Naive B cell (primary cell): ENCODE measurements around the gene UTP15. TPM values are rescaled to one million over a fixed set of nuclear protein-coding genes. Genes with fewer than 3 reads are reported as not detected.

Experiments used
- ATAC-seq, 2 donors: fragments of 150-1000 bp; cut with Tn5 transposase; 2 replicates each; pipeline ENCODE4 v1.10.0; 2021; ENCODE audit warnings: low read depth in 2 of 2, mild to moderate bottlenecking in 2 of 2, moderate library complexity in 2 of 2
- DNase-seq: peaks from one replicate; pipeline ENCODE4 v3.0.0; 2022
- H3K27ac Mint-ChIP-seq, 6 donors: one replicate each; pipeline ENCODE4 v1.8.0; 2020 to 2022; ENCODE audit warnings: mild to moderate bottlenecking in 6 of 6, mixed read lengths in 6 of 6, moderate library complexity in 5 of 6, inconsistent platforms in 2 of 6
- H3K27me3 Mint-ChIP-seq, 3 donors: one replicate each; pipeline ENCODE4 v1.8.0; 2021 to 2022; ENCODE audit warnings: mixed read lengths in 3 of 3, mild to moderate bottlenecking in 1 of 3
- H3K36me3 Mint-ChIP-seq, 2 donors: one replicate each; pipeline ENCODE4 v1.8.0; 2020 to 2022; ENCODE audit warnings: mixed read lengths in 2 of 2, inconsistent platforms in 1 of 2, mild to moderate bottlenecking in 1 of 2
- H3K4me1 Mint-ChIP-seq, 3 donors: one replicate each; pipeline ENCODE4 v1.8.0; 2020 to 2022; ENCODE audit warnings: mixed read lengths in 3 of 3, inconsistent platforms in 1 of 3, mild to moderate bottlenecking in 1 of 3, moderate library complexity in 1 of 3
- H3K4me3 Mint-ChIP-seq, 8 donors: one replicate each; pipeline ENCODE4 v1.8.0; 2020 to 2022; ENCODE audit warnings: mild to moderate bottlenecking in 8 of 8, mixed read lengths in 8 of 8, moderate library complexity in 8 of 8, inconsistent platforms in 2 of 8
- H3K9me3 Mint-ChIP-seq, 7 donors: one replicate each; pipeline ENCODE4 v1.8.0; 2020 to 2022; ENCODE audit warnings: mixed read lengths in 7 of 7, mild to moderate bottlenecking in 5 of 7, inconsistent platforms in 2 of 7, moderate library complexity in 1 of 7
- polyA plus RNA-seq, 6 donors: library from polyadenylated mRNA; unstranded; fragments of 300-500 nt; fragmentation: Illumina TruSeq; gene quantifications; one replicate each; pipeline ENCODE4 v1.2.3, GENCODE V29; 2021; ENCODE audit warnings: low read depth in 6 of 6

The UTP15 gene
- polyA plus RNA-seq, 6 donors from 2014 or later: 6.2 to 13.3 (median 8.0) TPM

DNA sequence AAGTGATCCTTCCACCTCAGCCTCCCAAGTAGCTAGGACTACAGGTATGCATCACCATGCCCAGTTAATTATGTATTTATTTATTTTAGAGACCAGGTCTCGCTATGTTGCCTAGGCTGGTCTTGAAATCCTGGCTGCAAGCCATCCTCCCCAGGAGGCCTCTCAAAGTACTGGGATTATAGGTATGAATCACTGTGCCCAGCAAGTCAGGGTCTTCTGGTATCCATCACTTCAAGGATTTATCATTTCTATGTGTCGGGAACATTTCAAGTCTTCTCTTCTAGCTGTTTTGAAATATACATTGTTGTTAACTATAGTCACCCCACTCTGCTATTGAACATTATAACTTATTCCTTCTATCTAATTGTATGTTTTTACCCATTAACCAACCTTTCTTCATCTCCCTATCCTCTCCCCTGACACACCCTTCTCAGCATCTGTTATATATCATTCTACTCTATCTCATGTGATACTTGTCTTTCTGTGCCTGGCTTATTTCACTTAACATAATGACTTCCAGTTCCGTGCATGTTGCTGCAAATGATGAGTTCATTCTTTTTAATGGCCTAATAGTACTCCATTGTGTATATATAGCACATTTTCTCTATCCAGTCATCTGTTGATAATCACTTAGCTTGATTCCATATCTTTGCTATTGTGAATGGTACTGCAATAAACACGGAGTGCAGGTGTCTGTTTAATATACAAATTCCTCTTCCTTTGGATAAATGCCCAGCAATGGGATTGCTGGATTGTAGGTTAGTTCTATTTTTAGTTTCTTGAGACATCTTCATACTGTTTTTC lies 26.4 kb downstream of the UTP15 start:
- Mint-ChIP-seq H3K4me1 (no peaks in the 10 kb centered on the region), H3K9me3 (no peaks in the 10 kb centered on the region), H3K27me3 (no peaks in the 10 kb centered on the region), H3K27ac (peak overlapping the region in 1 of 6 donors; percentile 7), H3K36me3 (no peaks in the 10 kb centered on the region), H3K4me3 (no peak overlapping the region)
- no peak for ATAC-seq
- DNase-seq: no peak

DNA sequence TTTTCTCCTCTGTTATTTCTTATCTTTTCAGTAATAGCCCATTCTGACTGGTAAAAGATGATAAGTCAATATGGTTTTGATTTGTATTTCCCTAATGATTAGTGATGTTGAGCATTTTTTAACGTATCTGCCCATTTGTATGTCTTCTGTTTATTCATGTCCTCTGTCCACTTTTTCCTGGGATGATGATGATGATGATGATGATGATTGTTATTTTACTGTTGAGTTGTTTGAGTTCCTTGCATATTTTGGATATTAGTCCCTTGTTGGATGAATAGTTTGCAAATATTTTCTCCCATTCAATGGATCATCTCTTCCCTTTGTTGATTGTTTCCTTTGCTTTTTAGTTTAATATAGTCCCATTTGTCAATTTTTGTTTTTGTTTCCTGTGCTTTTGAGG lies 27.0 kb downstream of the UTP15 start:
- Mint-ChIP-seq H3K9me3 (no peaks in the 10 kb centered on the region), H3K4me1 (no peaks in the 10 kb centered on the region), H3K36me3 (no peaks in the 10 kb centered on the region), H3K27me3 (no peaks in the 10 kb centered on the region), H3K4me3 (no peak overlapping the region), H3K27ac (no peak overlapping the region)
- ATAC-seq (no peak), DNase-seq (no peak)

DNA sequence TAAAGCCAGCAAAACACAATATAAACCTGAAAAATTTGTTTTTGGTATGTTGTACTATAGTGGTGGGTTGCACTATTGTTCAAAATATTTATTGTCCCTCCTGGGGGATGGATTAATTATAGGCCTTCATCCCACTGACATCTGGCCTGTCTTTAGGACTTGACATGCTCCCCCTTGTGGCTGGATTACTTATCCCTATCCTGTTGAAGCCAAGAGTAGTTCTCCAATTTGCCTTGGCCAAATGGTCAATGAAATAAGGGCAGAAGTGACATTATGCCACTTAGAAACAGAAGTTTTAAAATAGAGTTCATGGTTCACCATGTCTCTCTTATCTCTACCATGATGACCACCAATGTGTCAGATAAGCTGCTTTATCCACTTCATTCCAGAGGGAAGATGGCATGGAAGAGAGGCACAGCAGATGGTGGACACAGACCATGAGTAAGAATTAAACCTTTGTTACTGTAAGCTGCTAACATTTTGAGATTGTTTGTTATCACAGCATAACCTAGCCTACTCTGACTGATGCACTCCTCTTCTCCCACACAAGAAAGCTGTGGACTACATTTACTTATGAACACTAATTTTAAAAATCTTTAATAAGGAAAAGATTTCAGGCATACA lies 31.3 kb downstream of the UTP15 start:
- Mint-ChIP-seq H3K27ac (no peak overlapping the region), H3K9me3 (peaks cover 1 to 8% (median 4%) of the 10 kb centered on the region in 7 donors), H3K27me3 (peaks cover 9 to 19% (median 16%) of the 10 kb centered on the region in 3 donors), H3K36me3 (peaks cover 2 to 4% of the 10 kb centered on the region in 2 donors), H3K4me1 (no peaks in the 10 kb centered on the region), H3K4me3 (no peak overlapping the region)
- DNase-seq: no peak
- no peak for ATAC-seq

DNA sequence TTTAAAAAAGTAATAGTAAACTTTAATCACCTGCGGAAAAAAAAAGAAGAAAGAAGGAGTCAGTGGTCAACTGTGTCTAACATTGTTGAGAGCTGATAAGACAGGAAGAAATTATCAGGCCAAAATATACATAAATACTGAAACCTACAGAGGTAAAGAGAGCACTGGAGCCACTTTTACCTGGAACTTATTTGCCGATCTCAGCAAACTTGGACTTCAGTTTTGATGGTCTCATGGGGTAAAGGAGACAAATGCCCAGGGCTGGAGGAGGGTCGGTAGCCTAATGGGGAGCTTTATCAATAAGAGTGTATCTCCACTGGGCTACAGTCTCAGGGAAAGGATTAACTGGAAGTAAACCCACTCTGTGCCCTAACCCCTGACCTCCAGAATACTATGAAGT lies 33.8 kb downstream of the UTP15 start:
- Mint-ChIP-seq H3K4me3 (no peak overlapping the region), H3K27me3 (peaks cover 9 to 19% (median 18%) of the 10 kb centered on the region in 3 donors), H3K27ac (peak overlapping the region in 1 of 6 donors; percentile 44), H3K4me1 (no peaks in the 10 kb centered on the region), H3K36me3 (peaks cover 4 to 7% of the 10 kb centered on the region in 2 donors), H3K9me3 (peaks cover 1 to 13% (median 8%) of the 10 kb centered on the region in 7 donors)
- DNase-seq (no peak), ATAC-seq (no peak)

DNA sequence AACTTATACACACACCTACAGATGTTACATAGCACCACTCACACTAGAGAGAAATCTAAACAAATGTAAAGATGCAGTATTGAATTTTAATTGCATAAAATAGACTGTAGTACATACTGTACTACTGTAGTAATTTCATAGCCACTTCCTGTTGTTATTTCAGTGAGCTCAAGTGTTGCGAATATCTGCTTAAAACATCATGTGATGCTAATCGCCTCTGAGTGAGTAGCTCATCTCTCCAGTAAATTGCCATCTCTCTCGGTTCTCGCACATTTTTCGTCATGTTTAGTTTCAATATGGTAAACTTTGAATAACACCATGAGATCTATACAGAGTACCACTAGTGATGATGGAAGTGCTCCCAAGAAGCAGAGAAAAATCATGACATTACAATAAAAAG lies 38.5 kb downstream of the UTP15 start:
- Mint-ChIP-seq H3K9me3 (peaks cover 1 to 13% (median 8%) of the 10 kb centered on the region in 7 donors), H3K27ac (no peak overlapping the region), H3K4me3 (no peak overlapping the region), H3K4me1 (no peaks in the 10 kb centered on the region), H3K36me3 (peaks cover 4 to 7% of the 10 kb centered on the region in 2 donors), H3K27me3 (peaks cover 11 to 26% (median 12%) of the 10 kb centered on the region in 3 donors)
- DNase-seq (no peak), ATAC-seq (no peak)

DNA sequence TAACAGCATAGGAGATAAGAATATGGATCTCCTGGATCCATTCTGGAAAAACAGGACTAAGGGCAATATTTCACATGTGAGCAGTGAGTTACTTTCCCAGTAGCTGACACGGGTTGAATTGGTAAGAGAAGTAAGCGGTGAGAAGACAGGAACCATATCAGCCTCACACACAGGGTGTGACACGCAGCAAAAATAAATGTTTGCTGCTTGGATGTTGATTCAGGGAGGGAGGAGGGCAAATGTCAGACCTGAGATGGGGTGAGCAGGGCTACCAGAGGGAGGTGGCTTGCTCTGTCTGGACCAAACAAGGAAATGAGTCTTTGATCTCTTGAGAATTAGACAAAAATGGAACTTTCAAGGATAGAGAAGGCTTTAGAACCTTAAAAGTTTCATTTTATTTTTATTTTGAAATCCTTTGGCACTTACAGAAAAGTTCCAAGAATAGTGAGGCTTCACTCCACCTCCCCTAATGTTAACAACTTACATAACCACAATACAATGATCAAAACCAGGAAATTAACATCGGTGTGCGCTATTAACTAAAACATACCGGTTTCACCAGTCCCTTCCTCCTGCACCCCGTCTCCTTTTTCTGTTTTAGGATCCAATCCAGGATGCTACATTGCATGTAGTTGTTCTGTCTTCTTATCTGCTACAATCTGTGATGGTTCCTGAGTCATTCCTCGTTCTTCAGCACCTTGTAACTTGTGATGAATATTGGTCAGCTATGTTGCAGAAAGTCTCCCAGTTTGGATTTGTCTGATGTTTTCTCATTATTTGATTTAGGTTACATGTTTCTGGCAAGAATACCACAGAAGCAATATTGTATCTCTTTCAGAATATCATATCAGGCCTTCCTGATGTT lies 39.9 kb downstream of the UTP15 start:
- Mint-ChIP-seq H3K9me3 (peaks cover 1 to 13% (median 8%) of the 10 kb centered on the region in 7 donors), H3K27me3 (peaks cover 5 to 23% (median 5%) of the 10 kb centered on the region in 3 donors), H3K27ac (peak overlapping the region in 2 of 6 donors; percentile 8 to 86), H3K4me3 (no peak overlapping the region), H3K36me3 (peaks cover 4 to 7% of the 10 kb centered on the region in 2 donors), H3K4me1 (no peaks in the 10 kb centered on the region)
- ATAC-seq (no peak), DNase-seq (no peak)

DNA sequence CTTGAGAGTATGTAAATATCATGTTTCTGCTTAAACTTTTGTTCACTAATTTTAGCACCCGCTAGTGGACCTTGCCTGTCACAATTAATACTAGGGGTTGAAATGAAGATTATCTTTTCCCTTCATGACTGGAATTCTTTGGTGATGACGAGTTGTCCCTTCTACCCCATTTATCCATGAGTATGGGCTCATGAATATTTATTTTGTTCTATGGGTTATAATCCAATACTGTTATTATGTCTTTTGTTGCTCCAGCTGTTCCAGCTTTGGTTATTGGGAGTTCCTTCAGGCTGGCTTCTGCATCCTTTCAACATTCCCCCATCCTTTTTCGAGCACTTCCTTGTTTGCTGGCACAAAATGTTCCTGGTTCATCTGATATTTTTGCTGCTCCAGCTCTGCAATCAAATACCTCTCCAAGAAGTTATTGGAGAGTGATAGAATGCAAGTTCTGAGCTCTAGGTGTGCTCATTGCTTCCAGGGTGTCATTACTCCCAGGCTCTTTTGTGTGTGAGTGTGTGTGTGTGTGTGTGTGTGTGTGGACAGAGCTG lies 40.7 kb downstream of the UTP15 start:
- peaks cover 2 to 9% (median 5%) of the 10 kb centered on the region in 7 donors for H3K9me3 Mint-ChIP-seq
- no peaks in the 10 kb centered on the region for H3K4me1 Mint-ChIP-seq
- H3K27ac Mint-ChIP-seq: no peak overlapping the region
- peaks cover 4 to 7% of the 10 kb centered on the region in 2 donors for H3K36me3 Mint-ChIP-seq
- no peak overlapping the region for H3K4me3 Mint-ChIP-seq
- peaks cover 11 to 25% (median 14%) of the 10 kb centered on the region in 3 donors for H3K27me3 Mint-ChIP-seq
- ATAC-seq (no peak), DNase-seq (no peak)

DNA sequence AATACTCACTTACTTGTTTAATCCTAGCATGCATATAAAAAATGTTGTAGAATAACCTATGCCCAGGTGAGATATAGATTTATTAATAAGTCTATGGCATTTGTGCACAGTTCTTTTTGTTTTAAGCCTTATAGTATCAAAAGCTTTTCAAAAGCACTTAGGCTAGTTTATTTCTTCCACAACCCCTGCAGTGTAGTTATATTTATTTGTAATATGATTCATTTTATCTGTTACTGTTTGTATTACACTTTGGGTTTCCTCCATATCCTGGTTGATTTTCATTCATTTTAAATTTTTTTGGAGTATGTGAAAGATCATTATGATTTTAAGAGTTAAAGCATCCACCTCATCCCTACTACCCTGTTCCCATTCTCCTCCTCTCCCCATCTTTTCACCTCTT lies 41.7 kb downstream of the UTP15 start:
- Mint-ChIP-seq H3K27me3 (peaks cover 11 to 23% (median 17%) of the 10 kb centered on the region in 3 donors), H3K4me3 (no peak overlapping the region), H3K27ac (no peak overlapping the region), H3K4me1 (no peaks in the 10 kb centered on the region), H3K9me3 (peaks cover 0 to 3% (median 0%) of the 10 kb centered on the region in 7 donors), H3K36me3 (no peaks in the 10 kb centered on the region)
- DNase-seq (no peak), ATAC-seq (no peak)

DNA sequence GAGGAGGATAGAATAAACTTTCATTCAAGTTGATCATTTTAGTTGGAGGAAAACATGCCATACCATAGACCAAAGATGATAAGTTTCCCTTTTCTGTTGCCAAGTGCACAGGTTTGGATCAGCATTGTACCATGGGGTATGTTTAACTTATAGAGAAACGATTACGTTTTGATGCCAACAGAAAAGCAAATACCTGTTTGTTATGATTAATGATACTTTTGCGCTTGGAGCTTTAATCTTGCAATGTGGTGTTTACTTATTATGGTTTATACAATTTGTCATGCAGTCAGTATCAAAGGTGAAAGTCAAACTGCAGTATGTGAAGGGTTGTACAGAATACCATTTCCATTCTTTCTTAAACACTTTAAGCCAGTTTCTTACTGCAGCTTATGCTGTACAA lies 47.3 kb downstream of the UTP15 start:
- Mint-ChIP-seq H3K9me3 (peaks cover 0 to 3% (median 0%) of the 10 kb centered on the region in 7 donors), H3K27me3 (peaks cover 22 to 54% (median 23%) of the 10 kb centered on the region in 3 donors), H3K36me3 (no peaks in the 10 kb centered on the region), H3K4me3 (no peak overlapping the region), H3K4me1 (no peaks in the 10 kb centered on the region), H3K27ac (peak overlapping the region in 1 of 6 donors; percentile 26)
- no peak for DNase-seq
- ATAC-seq: no peak

DNA sequence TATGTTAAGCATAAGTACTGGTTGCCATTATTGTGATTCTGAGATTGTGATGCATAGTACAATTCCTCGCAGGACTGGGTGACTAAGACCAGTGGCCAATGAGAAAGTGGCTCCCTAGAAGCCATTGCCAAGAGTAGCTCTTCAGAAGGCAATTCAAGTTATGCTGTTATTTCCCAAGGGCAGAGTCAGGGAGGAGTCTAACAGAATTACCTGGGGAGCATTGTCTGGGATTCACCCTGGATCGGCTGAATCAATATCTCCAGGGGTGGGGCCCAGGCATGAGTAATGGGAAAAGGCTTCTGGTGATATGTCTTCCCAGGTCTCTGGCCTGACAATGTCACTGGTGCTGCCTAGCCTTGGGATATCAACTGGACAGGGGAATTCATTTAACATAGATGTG lies 49.5 kb downstream of the UTP15 start:
- Mint-ChIP-seq H3K9me3 (peaks cover 0 to 3% (median 0%) of the 10 kb centered on the region in 7 donors), H3K36me3 (no peaks in the 10 kb centered on the region), H3K4me1 (no peaks in the 10 kb centered on the region), H3K27me3 (peaks cover 28 to 58% (median 29%) of the 10 kb centered on the region in 3 donors), H3K27ac (no peak overlapping the region), H3K4me3 (no peak overlapping the region)
- ATAC-seq: no peak
- no peak for DNase-seq

DNA sequence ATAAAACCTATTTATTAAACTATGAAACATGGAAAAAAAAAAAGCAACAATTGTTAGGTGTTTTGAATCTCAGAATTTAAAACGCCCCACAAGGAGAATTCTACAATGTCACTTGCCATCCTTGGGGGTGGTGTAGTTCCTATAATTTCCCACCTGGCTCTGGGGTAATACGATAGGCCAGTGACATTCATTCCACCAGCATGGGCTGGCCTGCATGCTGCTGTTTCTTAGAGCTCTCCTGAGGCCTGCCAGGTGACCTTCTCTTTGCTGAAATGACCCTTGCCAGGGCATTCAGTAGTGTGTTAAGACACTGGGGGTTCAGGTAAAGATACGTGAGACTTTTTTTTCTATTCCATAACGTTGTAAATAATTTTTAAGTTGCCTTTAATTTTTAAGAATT lies 50.4 kb downstream of the UTP15 start:
- no peak overlapping the region for H3K27ac Mint-ChIP-seq
- no peak for ATAC-seq

DNA sequence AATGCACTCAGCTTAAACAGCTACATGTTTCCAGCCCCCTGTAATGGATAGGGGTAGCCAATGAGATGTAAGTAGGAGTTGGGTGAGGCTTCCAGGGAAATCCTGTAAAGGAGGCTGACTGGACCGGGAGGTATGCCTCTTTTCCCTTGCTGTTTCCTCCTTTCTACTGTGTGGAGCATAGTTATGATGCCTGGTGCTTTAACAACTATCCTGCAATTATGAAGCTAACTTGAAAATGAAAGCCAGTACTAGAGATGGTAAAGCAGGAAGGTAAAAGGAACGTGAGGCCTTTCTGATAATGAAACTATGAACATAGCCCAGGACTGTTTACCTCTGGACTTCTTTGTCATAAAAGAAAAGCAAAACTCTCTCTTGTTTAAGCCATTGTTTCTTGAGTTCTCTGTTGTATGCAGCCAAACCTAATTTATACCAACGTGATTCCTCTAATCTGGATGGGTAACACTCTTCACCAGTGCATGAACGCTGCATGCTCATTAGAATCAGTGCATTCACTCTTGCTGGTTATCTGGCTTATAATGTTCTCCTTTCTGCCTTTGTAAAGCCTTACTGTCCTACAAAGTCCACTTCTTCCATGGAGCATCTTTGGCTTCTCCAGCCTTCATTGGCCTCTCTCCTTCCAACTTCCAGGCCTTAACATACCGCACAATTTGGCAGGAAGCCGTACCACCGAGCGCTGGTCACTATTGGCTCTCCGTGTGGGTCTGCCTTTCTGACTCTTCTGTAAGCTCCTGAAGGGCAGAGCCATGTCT lies 52.2 kb downstream of the UTP15 start:
- Mint-ChIP-seq H3K36me3 (no peaks in the 10 kb centered on the region), H3K27me3 (peaks cover 32 to 43% (median 34%) of the 10 kb centered on the region in 3 donors), H3K4me1 (no peaks in the 10 kb centered on the region), H3K4me3 (no peak overlapping the region), H3K9me3 (no peaks in the 10 kb centered on the region), H3K27ac (no peak overlapping the region)
- DNase-seq (no peak), ATAC-seq (no peak)

More for the DNA sequence above, 50.4 kb downstream of the UTP15 start:
- peaks cover 0 to under 1% (median 0%) of the 10 kb centered on the region in 7 donors for H3K9me3 Mint-ChIP-seq
- peaks cover 24 to 49% (median 29%) of the 10 kb centered on the region in 3 donors for H3K27me3 Mint-ChIP-seq
- H3K4me3 Mint-ChIP-seq: no peak overlapping the region
- no peaks in the 10 kb centered on the region for H3K36me3 Mint-ChIP-seq
- no peaks in the 10 kb centered on the region for H3K4me1 Mint-ChIP-seq
- DNase-seq: no peak
